IPS-15b (cell line): ENCODE measurements around the gene C9orf85.
"Not testable (repeated sequence)": the region's sequence is repeated elsewhere in the genome, so short reads cannot be mapped to it uniquely, and the experiment has no call there.

ENCODE experiments used
- H3K27me3 ChIP-seq: one replicate; pipeline ENCODE4 v1.6.1; 2013; ENCODE audit warnings: low read length; ENCODE audit not compliant: control insufficient read depth, insufficient read depth
- H3K36me3 ChIP-seq: one replicate; pipeline ENCODE4 v1.6.1; 2013; ENCODE audit warnings: low read length; ENCODE audit not compliant: control insufficient read depth, insufficient read depth
- H3K4me1 ChIP-seq: one replicate; pipeline ENCODE4 v1.6.1; 2013; ENCODE audit warnings: mild to moderate bottlenecking, low read length; ENCODE audit not compliant: control insufficient read depth, insufficient read depth
- H3K4me3 ChIP-seq: one replicate; pipeline ENCODE4 v1.5.1; 2013; ENCODE audit warnings: low read depth, low read length
- H3K9ac ChIP-seq: one replicate; pipeline ENCODE4 v1.6.1; 2013; ENCODE audit warnings: low read depth, mild to moderate bottlenecking, low read length
- H3K9me3 ChIP-seq: one replicate; pipeline ENCODE4 v1.6.1; 2013; ENCODE audit warnings: mild to moderate bottlenecking, low read length; ENCODE audit not compliant: control insufficient read depth, insufficient read depth

Gene C9orf85

DNA sequence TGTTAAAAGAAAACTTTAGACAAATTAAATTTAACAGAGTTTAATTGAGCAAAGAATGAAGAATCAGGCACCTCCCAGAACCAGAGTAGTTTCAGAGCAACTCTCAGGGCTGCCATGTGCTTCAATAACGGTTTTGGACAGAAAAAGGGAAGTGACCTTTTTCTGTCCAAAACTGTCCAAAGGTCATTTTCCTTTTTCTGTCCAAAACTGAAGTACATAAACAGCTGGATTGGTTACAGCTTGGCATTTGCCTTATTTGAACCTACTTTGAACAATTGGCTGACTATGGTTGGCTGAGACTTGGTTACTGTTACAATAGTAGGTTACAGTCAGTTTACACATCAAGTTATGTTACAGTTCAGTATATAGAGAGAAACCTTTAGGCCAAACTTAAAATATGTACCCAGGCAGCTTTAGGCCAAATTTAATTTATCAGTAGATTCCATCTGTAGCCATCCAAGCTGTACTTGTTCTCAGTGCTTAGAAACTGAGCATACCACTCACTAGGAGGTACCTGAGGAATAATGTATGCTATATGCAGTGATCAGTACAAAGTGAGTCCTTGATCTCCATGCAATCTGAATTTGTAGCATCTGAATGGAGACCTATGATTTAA lies 44.0 kb downstream of the C9orf85 start:
- Histone ChIP-seq H3K9me3 (no peaks in the 10 kb centered on the region), H3K4me3 (no peak overlapping the region), H3K9ac (no peak overlapping the region), H3K36me3 (no peaks in the 10 kb centered on the region), H3K27me3 (no peaks in the 10 kb centered on the region), H3K4me1 (peaks cover 23% of the 10 kb centered on the region)

DNA sequence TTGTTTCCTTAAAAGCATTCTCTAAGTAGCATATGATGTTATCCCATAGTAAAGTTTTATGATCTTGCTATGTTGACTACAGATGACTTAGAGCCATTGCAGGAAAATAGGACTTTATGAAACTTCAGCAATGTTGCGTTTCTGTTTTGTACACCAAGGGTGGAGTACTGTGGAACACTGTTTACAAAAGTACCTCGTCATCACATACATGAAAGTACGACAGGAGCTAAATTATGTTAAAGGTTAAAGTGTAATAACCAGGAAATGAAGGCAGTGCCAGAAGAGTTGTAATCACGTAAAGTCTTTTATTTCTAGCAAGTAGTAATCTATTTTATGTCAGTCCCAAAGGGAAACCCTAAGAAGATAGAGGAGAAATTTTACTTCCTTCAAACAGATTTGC lies 50.9 kb downstream of the C9orf85 start:
- Histone ChIP-seq H3K9ac (no peak overlapping the region), H3K9me3 (no peaks in the 10 kb centered on the region), H3K4me3 (no peak overlapping the region), H3K4me1 (peaks cover 11% of the 10 kb centered on the region), H3K36me3 (no peaks in the 10 kb centered on the region), H3K27me3 (no peaks in the 10 kb centered on the region)

DNA sequence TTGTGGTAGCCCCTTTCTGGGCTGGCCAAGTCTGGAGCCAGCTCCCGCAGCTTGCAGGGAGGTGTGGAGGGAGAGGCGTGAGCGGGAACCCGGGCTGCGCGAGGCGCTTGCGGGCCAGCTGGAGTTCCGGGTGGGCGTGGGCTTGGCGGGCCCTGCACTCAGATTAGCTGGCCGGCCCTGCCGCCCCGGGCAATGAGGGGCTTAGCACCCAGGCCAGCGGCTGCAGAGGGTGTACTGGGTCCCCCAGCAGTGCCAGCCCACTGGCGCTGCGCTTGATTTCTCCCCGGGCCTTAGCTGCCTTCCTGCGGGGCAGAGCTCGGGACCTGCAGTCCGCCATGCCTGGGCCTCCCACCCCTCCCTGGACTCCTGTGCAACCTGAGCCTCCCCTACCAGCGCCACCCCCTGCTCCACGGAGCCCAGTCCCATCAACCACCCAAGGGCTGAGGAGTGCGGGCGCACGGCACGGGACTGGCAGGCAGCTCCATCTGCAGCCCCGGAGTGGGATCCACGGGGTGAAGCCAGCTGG lies 52.1 kb downstream of the C9orf85 start:
- H3K27me3 ChIP-seq, H3K36me3 ChIP-seq, H3K9me3 ChIP-seq, H3K4me3 ChIP-seq, H3K9ac ChIP-seq: not testable (repeated sequence)
- H3K4me1 ChIP-seq, result peaks cover 12% of the 10 kb centered on the region

DNA sequence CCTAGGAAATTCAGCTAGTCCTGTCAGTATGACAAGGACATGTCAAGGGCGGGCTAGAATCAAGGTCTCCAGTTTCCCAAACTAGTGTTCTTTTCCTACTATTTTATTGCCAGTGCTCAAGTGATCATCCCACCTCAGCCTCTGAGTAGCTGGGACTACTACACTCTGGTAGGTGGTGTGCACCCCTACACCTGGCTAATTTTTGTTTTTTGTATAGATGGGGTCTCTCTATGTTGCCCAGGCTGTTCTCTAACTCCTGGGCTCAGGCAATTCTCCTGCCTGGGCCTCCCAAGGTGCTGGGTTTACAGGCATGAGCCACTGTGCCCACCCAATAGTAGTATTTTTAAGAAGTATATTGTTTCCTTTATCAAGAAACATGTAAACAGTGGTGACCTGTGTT lies 54.0 kb downstream of the C9orf85 start:
- Histone ChIP-seq H3K9me3 (no peaks in the 10 kb centered on the region), H3K4me3 (no peak overlapping the region), H3K4me1 (peaks cover 12% of the 10 kb centered on the region), H3K9ac (no peak overlapping the region), H3K27me3 (no peaks in the 10 kb centered on the region), H3K36me3 (peaks cover 3% of the 10 kb centered on the region)

DNA sequence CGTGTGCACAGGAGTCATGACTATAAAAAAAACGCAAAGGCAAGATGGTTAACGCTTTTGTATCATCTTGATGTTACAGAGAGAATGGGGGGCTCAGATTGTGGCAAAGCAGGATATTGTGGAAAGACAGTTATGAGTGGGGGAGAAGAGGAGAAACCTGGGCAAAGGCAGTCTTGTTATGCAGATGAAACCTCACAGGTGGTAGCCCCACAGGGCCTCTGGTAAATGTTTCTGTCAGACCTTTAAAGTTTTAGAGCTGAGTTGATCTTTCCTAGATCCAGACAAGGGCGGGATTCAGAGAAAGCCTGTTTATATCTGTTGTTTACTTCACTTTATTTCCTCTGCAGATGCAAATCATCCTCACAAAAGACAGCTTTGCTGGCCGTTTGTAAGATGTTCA lies 55.2 kb downstream of the C9orf85 start:
- Histone ChIP-seq H3K9ac (no peak overlapping the region), H3K9me3 (no peaks in the 10 kb centered on the region), H3K27me3 (no peaks in the 10 kb centered on the region), H3K36me3 (peaks cover 3% of the 10 kb centered on the region), H3K4me1 (peaks cover 12% of the 10 kb centered on the region), H3K4me3 (peak overlapping the region; percentile 4)

DNA sequence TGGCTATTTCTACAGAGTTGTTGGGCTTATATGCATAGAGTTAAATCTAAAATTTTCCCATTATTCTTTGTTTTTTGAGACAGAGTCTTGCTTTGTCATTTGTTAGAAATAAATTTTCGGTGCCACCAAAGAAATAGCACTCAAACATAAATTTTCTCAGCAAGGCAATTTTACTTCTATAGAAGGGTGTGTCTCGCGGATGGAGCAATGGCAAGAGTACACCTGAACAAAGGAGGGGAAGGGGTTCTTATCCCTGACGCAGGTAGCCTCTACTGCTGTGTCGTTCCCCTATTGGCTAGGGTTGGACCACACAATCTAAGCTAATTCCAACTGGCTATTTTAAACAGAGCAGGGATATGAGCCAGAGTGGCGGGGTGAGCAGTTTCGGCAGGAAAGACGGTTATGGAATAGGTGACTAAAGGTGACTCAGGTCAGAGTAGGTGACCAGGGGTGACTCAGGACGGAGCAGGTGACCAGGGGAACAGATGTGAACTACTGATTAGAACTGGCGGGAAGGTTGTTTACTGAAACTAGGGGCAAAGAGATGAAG lies 57.2 kb downstream of the C9orf85 start:
- H3K4me3 ChIP-seq, result no peak overlapping the region
- H3K4me1 ChIP-seq, result peaks cover 12% of the 10 kb centered on the region
- peaks cover 3% of the 10 kb centered on the region for H3K36me3 ChIP-seq
- no peaks in the 10 kb centered on the region for H3K27me3 ChIP-seq
- H3K9me3 ChIP-seq, result no peaks in the 10 kb centered on the region
- H3K9ac ChIP-seq, result no peak overlapping the region

DNA sequence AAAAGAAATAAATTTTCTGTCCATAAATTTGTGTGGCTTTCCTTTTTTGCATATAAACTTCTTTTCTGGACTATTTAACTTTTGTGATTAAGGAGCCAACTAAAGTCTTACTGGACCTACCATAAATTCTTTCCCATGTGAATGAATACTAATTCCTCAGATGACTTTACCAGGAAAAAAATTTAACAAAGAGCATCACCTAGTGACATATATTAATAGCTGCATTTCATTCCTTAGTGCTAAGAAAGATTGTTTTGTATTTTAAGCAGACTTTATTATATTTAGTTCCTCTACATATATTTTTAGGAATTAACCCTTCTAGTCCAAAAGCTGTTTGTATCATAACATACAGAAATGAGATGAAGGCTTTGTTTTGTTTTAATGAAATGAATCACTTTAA lies 64.4 kb downstream of the C9orf85 start:
- no peak overlapping the region for H3K4me3 ChIP-seq
- H3K36me3 ChIP-seq, result no peaks in the 10 kb centered on the region
- H3K4me1 ChIP-seq, result no peaks in the 10 kb centered on the region
- H3K27me3 ChIP-seq, result no peaks in the 10 kb centered on the region
- H3K9me3 ChIP-seq, result no peaks in the 10 kb centered on the region
- H3K9ac ChIP-seq, result no peak overlapping the region

DNA sequence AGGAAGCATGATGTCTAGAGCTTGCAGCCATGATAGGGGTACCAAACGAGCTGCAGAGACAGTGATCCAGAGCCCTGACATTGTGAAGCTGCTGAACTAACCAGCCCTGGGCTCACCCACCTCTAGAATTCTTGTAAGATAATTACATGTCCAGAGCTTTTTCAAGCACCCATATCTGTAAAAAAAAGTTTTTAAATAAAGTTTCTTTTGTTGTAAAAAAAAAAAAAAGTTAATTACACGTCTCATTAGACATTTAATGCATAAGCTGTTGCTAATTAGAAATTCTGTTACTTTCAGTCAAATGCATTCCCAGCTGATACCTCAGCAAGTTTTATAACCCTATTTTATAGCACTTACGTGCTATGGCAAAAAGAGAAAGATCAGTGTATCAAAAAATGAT lies 65.6 kb downstream of the C9orf85 start:
- no peaks in the 10 kb centered on the region for H3K9me3 ChIP-seq
- H3K4me3 ChIP-seq, result no peak overlapping the region
- no peak overlapping the region for H3K9ac ChIP-seq
- H3K4me1 ChIP-seq, result no peaks in the 10 kb centered on the region
- no peaks in the 10 kb centered on the region for H3K27me3 ChIP-seq
- no peaks in the 10 kb centered on the region for H3K36me3 ChIP-seq

DNA sequence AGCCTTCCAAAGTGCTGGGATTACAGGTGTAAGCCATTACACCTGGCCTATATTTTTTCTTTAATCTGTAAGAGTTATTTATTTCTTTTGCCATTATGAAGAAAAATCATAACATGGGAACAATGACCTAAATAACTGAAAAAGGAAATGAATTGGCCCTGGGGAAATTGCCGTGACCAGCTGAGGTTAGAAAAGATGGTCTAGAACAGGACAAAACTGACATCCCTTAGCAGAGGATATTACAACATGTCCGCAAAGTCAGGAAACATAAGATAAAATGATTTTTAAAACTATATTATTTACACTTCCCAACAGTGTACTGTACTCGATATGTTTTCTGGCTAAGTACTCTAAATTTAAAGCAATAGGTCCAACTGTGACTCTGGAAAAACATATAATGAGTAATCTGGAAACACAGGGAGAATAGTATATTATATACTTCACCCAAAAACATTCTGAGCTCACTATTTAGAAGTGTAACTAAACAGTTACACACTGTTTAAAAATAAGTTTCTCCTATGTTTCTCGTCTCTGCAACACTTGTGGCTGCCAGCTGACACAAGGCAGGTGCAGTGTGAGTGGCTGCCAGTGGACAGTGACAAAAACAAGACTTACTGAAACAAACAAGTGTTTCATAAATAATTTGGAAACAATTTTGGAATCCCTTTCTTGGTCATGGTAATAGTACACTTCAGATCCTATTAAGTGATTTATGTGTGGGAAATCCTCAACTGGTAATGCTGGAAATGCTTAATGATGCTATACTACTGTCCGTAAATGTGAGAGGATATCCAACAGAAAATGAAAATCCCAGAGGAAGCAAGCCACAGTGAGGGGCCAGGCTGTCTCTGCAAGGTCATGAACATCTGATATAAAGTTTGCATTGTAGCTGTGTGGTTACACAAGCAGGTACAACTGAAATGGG lies 69.1 kb downstream of the C9orf85 start:
- Histone ChIP-seq H3K36me3 (no peaks in the 10 kb centered on the region), H3K4me3 (no peak overlapping the region), H3K27me3 (no peaks in the 10 kb centered on the region), H3K4me1 (peaks cover 12% of the 10 kb centered on the region), H3K9ac (no peak overlapping the region), H3K9me3 (no peaks in the 10 kb centered on the region)

DNA sequence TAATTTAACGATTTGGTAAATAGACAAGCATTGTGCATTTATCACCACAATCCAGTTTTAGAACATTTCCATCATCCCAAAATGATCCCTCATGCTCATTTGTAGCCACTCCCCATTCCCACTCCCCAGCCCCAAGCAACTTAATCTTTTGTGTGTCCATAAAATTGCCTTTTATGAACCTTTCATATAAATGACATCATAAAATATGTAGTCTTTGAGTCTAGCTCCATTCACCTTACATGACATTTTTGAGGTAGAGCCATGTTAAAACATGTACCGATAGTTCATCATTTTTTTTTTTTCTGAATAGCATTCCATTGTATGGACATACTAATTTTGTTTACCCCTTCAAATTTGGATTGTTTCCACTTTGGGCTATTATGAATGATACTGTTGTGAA lies 70.5 kb downstream of the C9orf85 start:
- Histone ChIP-seq H3K36me3 (no peaks in the 10 kb centered on the region), H3K4me1 (peaks cover 12% of the 10 kb centered on the region), H3K9me3 (no peaks in the 10 kb centered on the region), H3K27me3 (no peaks in the 10 kb centered on the region), H3K4me3 (no peak overlapping the region), H3K9ac (no peak overlapping the region)

DNA sequence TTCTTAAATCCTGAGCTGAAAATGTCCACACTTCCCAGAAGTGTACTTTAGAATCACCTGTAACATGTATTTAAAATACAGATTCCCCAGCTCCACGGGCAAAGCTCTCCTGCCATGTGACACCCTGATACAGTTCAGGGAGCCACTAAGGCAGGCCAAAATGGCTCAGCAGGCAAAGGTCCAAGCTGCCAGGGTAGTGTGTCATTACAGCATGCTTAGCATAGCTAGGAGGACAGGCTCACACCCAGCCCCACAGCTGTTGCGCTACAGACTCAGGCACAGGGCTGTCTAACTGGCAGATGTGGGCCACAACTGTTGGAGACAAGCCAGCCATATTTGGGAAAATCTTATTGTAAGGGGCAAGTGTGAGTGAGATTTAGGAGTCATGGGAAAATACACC lies 73.0 kb downstream of the C9orf85 start:
- no peaks in the 10 kb centered on the region for H3K27me3 ChIP-seq
- no peak overlapping the region for H3K9ac ChIP-seq
- no peak overlapping the region for H3K4me3 ChIP-seq
- H3K9me3 ChIP-seq, result no peaks in the 10 kb centered on the region
- peaks cover 12% of the 10 kb centered on the region for H3K4me1 ChIP-seq
- no peaks in the 10 kb centered on the region for H3K36me3 ChIP-seq
